Neuron (in vitro differentiated cells): ENCODE data around the gene PARP16.
"Not testable (repeated sequence)": the region's sequence is repeated elsewhere in the genome, so short reads cannot be mapped to it uniquely, and the experiment has no call there.

ENCODE experiments used
- H2AFZ ChIP-seq: one replicate; pipeline ENCODE4 v1.6.1; 2013; ENCODE audit warnings: low read depth, mild to moderate bottlenecking, inconsistent platforms, low read length, moderate library complexity
- H3K27me3 ChIP-seq: one replicate; pipeline ENCODE4 v1.6.1; 2013; ENCODE audit warnings: low read length; ENCODE audit not compliant: insufficient read depth
- H3K36me3 ChIP-seq: one replicate; pipeline ENCODE4 v1.6.1; 2013; ENCODE audit warnings: low read length; ENCODE audit not compliant: insufficient read depth
- H3K4me1 ChIP-seq: one replicate; pipeline ENCODE4 v1.6.1; 2013; ENCODE audit warnings: low read length; ENCODE audit not compliant: insufficient read depth
- H3K4me3 ChIP-seq: 2 replicates; pipeline ENCODE4 v1.5.1; 2013; ENCODE audit warnings: mild to moderate bottlenecking, low read length, moderate library complexity
- H3K9me3 ChIP-seq: one replicate; pipeline ENCODE4 v1.6.1; 2013; ENCODE audit warnings: low read length

PARP16 gene

DNA sequence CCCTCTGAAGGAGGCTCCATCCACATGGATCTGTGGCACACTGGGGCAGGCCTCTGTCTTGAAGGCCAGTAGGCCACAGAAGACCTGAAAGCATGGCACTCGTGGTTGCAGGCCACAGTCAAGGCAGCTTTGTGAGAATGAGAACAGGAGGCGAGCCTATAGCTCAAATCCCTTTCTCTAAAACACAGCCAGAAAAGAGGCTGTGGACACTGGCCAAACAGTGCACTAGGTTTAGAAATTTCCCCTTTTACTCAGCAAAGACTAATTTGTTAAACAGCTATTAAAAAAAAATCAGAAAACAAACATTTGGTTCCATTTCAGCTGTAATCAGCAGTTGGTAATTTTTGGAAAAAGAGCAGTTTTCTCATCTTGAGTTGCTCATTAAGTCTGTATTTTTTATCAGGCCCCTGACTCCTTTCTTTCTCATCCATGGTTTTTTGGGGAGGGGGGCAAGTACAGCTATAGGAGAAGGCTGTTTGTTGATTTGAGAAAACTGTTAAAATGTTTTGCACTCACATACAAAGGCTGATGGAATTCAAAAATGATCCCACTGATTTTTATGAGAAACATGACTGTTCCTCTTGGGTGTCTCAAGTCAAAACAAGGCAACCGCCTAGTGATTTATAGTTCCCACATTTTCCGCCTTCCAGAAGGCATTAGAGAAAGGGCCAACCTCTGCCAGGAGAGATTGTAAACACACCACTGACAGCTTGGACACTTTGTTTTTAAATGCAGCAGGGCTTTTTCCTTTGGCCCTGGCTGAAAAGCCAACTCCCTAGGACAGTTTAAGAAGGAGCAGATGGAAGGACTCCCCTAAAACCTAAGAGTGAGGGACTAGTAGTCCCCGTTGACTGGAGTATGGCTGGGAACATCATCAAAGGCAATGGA lies 28.1 kb downstream of the PARP16 start:
- Histone ChIP-seq H3K4me3 (no peak overlapping the region), H2AFZ (no peak overlapping the region), H3K27me3 (no peaks in the 10 kb centered on the region), H3K36me3 (peaks cover 51% of the 10 kb centered on the region), H3K9me3 (no peaks in the 10 kb centered on the region), H3K4me1 (peaks cover 19% of the 10 kb centered on the region)

DNA sequence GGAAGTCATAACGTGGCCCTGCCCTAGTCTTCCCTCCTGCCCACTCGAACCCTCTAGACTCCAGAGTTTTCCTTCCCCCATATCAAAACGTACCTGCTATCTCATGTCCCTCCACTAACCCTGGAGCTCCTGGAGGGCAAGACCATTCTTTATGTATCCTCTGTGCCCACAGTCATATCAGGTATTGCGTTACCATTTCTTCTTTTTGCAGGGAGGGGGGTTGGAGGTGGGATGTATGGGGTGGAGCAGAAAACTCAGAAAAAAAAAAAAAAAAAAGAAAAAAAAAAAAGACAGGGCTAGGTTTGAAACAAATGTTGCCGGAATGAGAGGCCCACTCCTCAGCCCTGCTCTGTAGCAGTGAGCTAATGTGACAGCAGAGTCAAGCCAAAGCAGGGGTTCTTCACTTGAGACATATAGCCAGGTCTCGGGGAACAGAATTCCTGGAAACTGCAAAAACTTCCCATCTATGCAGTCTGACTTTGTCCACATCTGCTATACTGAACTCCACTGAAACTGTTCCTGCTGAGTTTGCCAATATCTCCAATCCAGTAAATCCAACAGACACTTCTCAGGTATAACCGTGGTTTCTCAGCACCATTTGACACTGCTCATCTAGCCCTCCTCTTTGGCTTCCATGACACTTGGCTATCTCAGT lies 31.1 kb downstream of the PARP16 start:
- H3K9me3 ChIP-seq = no peaks in the 10 kb centered on the region
- H3K4me3 ChIP-seq = no peak overlapping the region
- peaks cover 19% of the 10 kb centered on the region for H3K4me1 ChIP-seq
- H3K36me3 ChIP-seq = peaks cover 28% of the 10 kb centered on the region
- H3K27me3 ChIP-seq = no peaks in the 10 kb centered on the region
- H2AFZ ChIP-seq = no peak overlapping the region

DNA sequence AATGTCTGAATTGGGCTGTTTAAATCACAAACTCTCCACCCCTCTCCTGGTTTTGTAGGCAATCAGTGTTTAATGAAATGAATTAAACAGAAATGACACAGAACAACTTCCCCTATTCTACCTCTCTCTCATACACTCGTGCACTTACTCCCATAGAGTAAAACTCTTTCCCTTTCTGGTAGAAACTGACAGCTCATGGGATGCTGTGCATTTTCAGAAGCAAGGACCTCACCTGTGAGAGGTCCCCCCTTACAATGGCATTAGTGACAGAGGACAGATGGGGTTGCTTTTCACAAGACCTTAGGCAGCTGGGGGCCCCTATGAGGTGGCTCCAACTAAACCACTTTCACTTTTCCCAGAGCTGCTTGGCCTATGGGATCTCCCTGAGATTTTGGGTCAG lies 31.9 kb downstream of the PARP16 start:
- Histone ChIP-seq H3K4me3 (no peak overlapping the region), H3K27me3 (no peaks in the 10 kb centered on the region), H3K9me3 (no peaks in the 10 kb centered on the region), H3K36me3 (peaks cover 20% of the 10 kb centered on the region), H2AFZ (no peak overlapping the region), H3K4me1 (peaks cover 19% of the 10 kb centered on the region)

DNA sequence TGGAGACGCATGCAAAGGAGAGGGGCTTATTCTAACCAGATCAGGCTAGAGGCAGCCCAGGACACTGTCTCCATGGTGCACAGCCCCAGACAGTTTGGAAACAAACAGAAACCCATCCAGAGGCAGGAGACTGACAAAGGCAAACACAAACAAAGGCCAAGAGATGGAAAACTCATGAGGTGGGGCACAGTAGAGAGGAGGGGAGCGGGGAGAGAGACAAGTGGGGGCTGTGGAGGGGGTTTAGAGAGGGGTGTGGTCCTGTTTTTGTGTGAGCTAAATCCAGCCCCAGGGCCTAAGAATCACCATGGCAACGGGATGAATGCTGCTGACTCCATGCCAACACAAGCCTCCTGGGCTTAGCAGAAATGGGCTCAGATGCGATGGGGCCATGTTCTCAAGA lies 32.3 kb downstream of the PARP16 start:
- Histone ChIP-seq H3K36me3 (peaks cover 16% of the 10 kb centered on the region), H2AFZ (no peak overlapping the region), H3K4me3 (no peak overlapping the region), H3K27me3 (no peaks in the 10 kb centered on the region), H3K9me3 (no peaks in the 10 kb centered on the region), H3K4me1 (peaks cover 19% of the 10 kb centered on the region)

DNA sequence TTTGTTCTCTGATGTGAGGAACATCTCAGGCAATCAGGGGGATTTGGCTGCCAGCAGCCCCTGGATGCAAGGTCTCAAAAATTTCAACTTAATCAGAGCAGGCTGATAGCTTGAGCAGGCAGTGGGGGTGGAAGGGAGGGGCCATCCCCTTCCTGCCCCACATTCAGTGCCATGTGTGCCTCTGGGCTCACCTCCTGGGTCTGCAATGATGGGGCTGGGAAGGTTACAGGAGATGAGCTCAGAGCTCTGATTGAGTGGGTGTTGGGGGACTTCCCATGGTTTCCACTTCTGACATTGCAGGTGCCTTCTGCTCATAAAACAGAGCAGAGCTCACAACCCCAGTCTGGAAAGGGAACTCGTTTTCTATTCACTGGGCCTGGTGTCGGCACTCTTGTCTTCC lies 37.0 kb downstream of the PARP16 start:
- no peaks in the 10 kb centered on the region for H3K27me3 ChIP-seq
- no peaks in the 10 kb centered on the region for H3K9me3 ChIP-seq
- H3K4me1 ChIP-seq = peaks cover 9% of the 10 kb centered on the region
- no peak overlapping the region for H2AFZ ChIP-seq
- H3K36me3 ChIP-seq = no peaks in the 10 kb centered on the region
- H3K4me3 ChIP-seq = no peak overlapping the region

DNA sequence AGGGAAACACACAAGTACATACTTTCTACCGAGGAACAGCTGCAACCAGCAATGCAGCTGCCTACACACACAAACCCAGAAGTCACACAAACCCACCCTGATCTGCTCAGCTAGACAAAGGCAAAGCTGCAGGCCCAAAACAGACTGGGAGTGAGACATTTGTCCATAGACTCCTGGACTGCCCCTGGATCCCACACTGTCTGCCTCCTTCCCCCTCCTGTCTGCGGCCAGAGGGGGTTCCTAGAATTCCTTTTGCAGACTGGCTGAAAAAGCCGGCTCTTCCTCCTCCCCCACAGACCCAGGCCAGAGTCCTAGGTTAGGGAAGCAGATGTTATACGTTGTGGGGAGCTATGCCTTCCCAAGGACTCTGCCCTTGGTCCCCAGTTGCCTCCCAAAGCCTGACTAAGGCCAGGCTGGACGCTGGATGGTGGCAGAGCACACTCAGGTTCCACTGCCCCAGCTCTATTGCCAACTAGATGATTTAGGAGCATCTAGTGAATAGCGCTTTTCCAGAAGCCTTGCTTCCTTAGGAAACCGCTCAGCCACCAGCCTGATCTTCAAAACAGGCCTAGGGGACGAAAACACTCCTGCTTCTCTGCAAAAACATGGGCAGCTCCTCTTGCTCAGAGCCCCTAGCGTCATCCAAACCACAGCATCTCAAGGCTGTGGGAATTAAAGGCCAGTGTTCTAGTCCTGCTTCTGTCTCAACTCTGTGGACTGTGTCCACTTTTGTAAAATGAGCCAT lies 38.0 kb downstream of the PARP16 start:
- Histone ChIP-seq H3K9me3 (no peaks in the 10 kb centered on the region), H2AFZ (no peak overlapping the region), H3K27me3 (no peaks in the 10 kb centered on the region), H3K4me1 (no peaks in the 10 kb centered on the region), H3K36me3 (no peaks in the 10 kb centered on the region), H3K4me3 (no peak overlapping the region)

DNA sequence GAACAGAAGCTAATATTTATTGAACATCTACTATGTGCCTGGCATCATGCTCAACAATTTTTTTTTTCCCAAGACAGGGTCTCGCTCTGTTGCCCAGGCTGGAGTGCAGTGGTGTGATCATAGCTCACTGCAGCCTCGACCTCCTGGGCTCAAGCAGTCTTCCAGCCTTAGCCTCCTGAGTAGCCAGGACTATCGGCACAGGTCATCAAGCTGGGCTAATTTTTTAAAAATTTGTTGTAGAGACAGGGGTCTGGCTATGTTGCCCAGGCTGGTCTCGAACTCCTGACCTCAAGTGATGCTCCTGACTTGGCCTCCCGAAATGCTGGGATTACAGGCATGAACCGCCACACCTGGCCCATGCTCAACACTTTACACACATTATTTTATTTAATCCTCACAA lies 39.7 kb downstream of the PARP16 start:
- H3K4me3 ChIP-seq = no peak overlapping the region
- H2AFZ ChIP-seq = no peak overlapping the region
- no peaks in the 10 kb centered on the region for H3K4me1 ChIP-seq
- H3K27me3 ChIP-seq = no peaks in the 10 kb centered on the region
- no peaks in the 10 kb centered on the region for H3K36me3 ChIP-seq
- H3K9me3 ChIP-seq = no peaks in the 10 kb centered on the region

DNA sequence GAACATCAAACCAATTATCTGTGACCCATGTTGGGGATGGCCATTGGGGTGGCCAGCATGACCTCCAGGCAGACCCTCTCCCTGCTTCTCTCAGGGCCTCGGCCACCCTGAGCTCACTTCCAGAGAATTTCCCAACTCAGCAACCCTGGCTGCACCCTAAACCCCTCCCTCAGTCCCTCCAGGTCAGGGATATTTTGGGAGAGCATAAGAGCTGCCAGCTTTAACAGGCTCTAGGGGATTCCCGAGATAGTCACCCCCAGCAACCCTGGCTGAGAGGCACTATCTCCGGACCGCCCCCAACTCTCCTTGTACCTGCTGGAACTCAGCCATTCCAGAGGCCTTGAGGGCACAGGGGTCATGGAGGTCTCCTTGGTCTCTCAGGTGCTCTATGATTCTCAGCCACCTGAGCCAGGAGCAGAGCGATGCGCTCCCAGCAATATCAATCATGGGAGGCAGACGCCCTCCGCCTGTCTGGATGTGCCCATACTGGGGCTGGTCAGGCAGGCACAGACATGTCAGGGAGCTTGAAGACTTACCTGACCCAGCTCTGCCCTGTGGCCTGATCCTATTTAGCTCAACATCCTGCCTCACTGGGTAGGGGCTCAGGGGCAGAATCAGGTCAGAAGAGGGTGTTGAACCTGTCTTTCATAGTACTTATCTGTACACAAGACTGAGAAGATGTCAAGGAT lies 40.5 kb downstream of the PARP16 start:
- Histone ChIP-seq H3K36me3 (no peaks in the 10 kb centered on the region), H3K4me1 (no peaks in the 10 kb centered on the region), H3K4me3 (no peak overlapping the region), H3K27me3 (no peaks in the 10 kb centered on the region), H2AFZ (no peak overlapping the region), H3K9me3 (no peaks in the 10 kb centered on the region)

DNA sequence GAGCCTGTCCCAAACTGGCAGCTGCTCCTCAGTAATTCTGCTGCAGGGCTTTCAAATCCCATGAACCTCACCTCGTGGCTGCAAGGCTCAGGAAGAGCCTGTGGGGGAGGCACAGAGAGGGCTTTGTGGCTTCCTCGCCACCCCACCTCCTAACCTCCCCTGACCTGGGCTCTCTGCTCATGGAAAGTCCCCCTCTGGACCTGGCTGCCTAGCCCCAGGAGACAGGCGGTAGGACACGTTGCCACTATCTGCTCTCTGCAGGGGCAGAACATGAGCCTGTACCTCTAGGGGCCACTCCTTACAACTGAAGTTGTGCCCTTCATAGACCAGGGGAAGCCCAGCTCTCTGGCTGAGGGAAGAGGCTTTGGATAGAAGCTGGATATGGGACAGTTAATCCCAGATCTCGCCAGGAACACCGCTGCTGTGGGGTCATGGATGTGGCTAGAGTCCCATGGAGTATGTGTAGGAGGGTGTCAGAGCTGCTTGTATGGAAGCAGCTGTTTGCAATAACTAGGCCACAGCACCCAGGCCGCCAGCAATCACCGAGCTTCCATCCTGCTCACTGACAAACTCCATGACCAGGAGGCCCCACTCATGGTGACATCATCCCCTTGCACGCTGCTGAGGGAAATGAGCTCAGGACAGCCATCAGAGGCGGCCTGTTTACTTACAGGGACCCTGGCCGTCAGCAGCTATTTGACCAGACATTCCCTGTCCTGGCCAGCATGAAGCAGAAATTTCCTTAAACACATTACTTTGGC lies 41.4 kb downstream of the PARP16 start:
- no peaks in the 10 kb centered on the region for H3K36me3 ChIP-seq
- H3K27me3 ChIP-seq = no peaks in the 10 kb centered on the region
- H3K4me3 ChIP-seq = no peak overlapping the region
- no peaks in the 10 kb centered on the region for H3K9me3 ChIP-seq
- H2AFZ ChIP-seq = no peak overlapping the region
- no peaks in the 10 kb centered on the region for H3K4me1 ChIP-seq

DNA sequence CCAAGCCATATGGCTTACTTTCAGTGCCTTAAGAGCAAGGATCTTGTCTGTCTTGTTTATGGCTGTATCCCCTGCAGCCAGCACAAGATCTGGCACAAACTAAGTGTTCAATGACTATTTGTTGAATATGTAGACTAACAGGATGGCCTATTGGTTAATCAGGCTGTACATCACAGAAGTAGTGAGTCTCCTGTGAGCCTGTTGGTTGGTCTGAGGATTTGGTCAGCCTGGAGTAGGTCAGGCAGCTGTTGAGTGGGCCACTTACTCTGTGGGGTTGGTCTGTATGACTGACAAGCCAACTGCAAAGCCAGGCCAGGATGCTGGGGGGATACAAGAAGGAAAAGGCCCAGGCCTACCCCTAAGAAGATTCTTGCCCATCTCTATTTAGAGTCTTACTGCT lies 42.0 kb downstream of the PARP16 start:
- Histone ChIP-seq H3K36me3 (no peaks in the 10 kb centered on the region), H3K27me3 (no peaks in the 10 kb centered on the region)

DNA sequence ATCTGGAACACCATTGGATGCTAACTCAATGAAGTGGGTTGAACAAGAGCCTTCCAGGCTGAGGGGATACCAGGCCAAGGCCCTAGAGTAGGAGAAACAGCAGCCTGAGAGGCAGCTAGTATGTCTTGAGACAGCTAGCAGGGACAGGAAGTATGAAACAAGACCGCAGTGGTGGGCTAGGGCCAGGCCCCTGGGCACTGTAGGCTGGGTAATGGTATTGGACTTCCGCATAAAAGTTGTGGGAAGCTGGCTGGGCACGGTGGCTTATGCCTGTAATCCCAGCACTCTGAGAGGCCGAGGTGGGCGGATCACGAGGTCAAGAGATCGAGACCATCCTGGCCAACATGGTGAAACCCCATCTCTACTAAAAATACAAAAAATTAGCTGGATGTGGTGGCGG lies 50.2 kb downstream of the PARP16 start:
- H3K4me1 ChIP-seq, H3K27me3 ChIP-seq, H3K36me3 ChIP-seq, H3K4me3 ChIP-seq, H2AFZ ChIP-seq, H3K9me3 ChIP-seq: not testable (repeated sequence)

More for the DNA sequence above, 42.0 kb downstream of the PARP16 start:
- H2AFZ ChIP-seq = no peak overlapping the region
- no peaks in the 10 kb centered on the region for H3K4me1 ChIP-seq
- no peaks in the 10 kb centered on the region for H3K9me3 ChIP-seq
- no peak overlapping the region for H3K4me3 ChIP-seq

DNA sequence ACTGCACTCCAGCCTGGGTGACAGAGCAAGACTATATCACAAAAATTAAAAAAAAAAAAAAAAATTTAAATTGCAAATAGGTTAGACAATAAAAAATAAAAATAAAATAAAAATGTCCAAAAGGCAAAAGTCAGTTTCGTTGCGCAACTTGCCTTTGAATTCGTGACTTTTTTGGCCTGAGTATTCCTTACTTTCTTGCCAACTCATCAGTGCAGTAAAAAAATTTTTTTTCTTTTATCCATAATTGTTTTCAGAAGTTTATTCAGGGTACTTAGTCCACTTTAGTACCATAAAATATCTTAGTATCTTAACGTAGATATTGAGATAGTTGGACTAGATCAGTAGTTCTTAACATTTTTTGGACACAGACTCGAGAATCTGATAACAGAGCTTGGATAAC lies 53.0 kb downstream of the PARP16 start:
- H3K36me3 ChIP-seq = no peaks in the 10 kb centered on the region
- no peaks in the 10 kb centered on the region for H3K9me3 ChIP-seq

More for the DNA sequence above, 53.0 kb downstream of the PARP16 start:
- Histone ChIP-seq H3K4me3 (no peak overlapping the region), H3K27me3 (no peaks in the 10 kb centered on the region), H3K4me1 (no peaks in the 10 kb centered on the region), H2AFZ (no peak overlapping the region)
